Suprapubic skin (tissue), 4 donors: ENCODE results near the gene LGI4. TPM values are rescaled to one million over a fixed set of nuclear protein-coding genes. Genes with fewer than 3 reads are reported as not detected.

ENCODE experiments used
- DNase-seq, 2 donors: peaks; one replicate each; pipeline ENCODE4 v3.0.0-alpha.2; 2019; ENCODE audit warnings: low spot score in 2 of 2
- H3K27ac ChIP-seq: fragments of 200-600 bp; sonication (generic); one replicate; pipeline ENCODE4 v1.5.1; 2019
- H3K27me3 ChIP-seq: fragments of 200-600 bp; sonication (generic); one replicate; pipeline ENCODE4 v1.5.1; 2019
- H3K36me3 ChIP-seq: fragments of 200-600 bp; sonication (generic); one replicate; pipeline ENCODE4 v1.5.1; 2019
- H3K4me1 ChIP-seq: fragments of 200-600 bp; sonication (generic); one replicate; pipeline ENCODE4 v1.5.1; 2019
- H3K4me3 ChIP-seq: fragments of 200-600 bp; sonication (generic); one replicate; pipeline ENCODE4 v1.5.1; 2019; ENCODE audit warnings: mild to moderate bottlenecking
- H3K9me3 ChIP-seq: fragments of 200-600 bp; sonication (generic); one replicate; pipeline ENCODE4 v1.5.1; 2019
- CTCF ChIP-seq, 2 donors: fragments of 200-600 bp in 1 of 2; fragments of 450-650 bp in 1 of 2; sonication (generic) in 1 of 2; IDR thresholded peaks; one replicate each; pipeline ENCODE4 v1.5.1; 2016 to 2019; ENCODE audit warnings: antibody characterized with exemption in 2 of 2, mild to moderate bottlenecking in 1 of 2, moderate library complexity in 1 of 2
- EP300 ChIP-seq: sonication (generic); formaldehyde crosslinking; IDR thresholded peaks from one replicate; pipeline ENCODE4 v1.6.1; 2017; ENCODE audit warnings: antibody characterized with exemption
- POLR2A ChIP-seq, 2 donors: fragments of 450-650 bp; IDR thresholded peaks; one replicate each; pipeline ENCODE4 v1.6.1; 2017; ENCODE audit warnings: antibody characterized with exemption in 2 of 2, mild to moderate bottlenecking in 2 of 2, moderate library complexity in 2 of 2
- POLR2AphosphoS5 ChIP-seq, 3 donors: sonication (generic); formaldehyde crosslinking; IDR thresholded peaks; one replicate each; pipeline ENCODE4 v1.6.1; 2017; ENCODE audit warnings: antibody characterized with exemption in 3 of 3
- WGBS: methylation state at CpG from one replicate; pipeline ENCODE4 v1.1.5; 2018; 5-methylcytosine and 5-hydroxymethylcytosine counted together
- total RNA-seq, 4 donors: library from RNA; depleted of rRNA; stranded (reverse); fragments of >200 nt; gene quantifications; one replicate each; pipeline ENCODE4 v1.1.0, GENCODE V29; 2016

Gene LGI4
- total RNA-seq, 4 donors from 2014 or later: 4.3 to 11.8 (median 7.8) TPM

- Histone ChIP-seq H3K27ac (peak overlapping the region; percentile 70), H3K27me3 (no peaks in the 10 kb centered on the region), H3K4me1 (peaks cover 54% of the 10 kb centered on the region), H3K9me3 (no peaks in the 10 kb centered on the region), H3K4me3 (no peak overlapping the region), H3K36me3 (no peaks in the 10 kb centered on the region)
- 38% methylated on average over 21 of the region's 22 CpGs for WGBS
- no peak for DNase-seq
- no peak for TF ChIP-seq CTCF (IDR thresholded peaks at IDR 0.05)
- TF ChIP-seq EP300: no peak
- no peak for TF ChIP-seq POLR2A (IDR thresholded peaks at IDR 0.05)
- TF ChIP-seq POLR2AphosphoS5 (IDR thresholded peaks at IDR 0.05): no peak
These were observed 25.3 kb downstream of the LGI4 start for GRCh38 chr19:35109395-35110112.

GRCh38 chr19:35108730-35109129, 26.1 kb downstream of the LGI4 start:
- Histone ChIP-seq H3K9me3 (no peaks in the 10 kb centered on the region), H3K36me3 (no peaks in the 10 kb centered on the region), H3K27me3 (no peaks in the 10 kb centered on the region), H3K4me1 (peaks cover 45% of the 10 kb centered on the region), H3K27ac (peak overlapping the region; percentile 70), H3K4me3 (no peak overlapping the region)
- no peak for DNase-seq
- 80% methylated on average over 11 of the region's 11 CpGs for WGBS
- no peak for TF ChIP-seq POLR2AphosphoS5 (IDR thresholded peaks at IDR 0.05)
- no peak for TF ChIP-seq EP300
- no peak for TF ChIP-seq CTCF (IDR thresholded peaks at IDR 0.05)
- no peak for TF ChIP-seq POLR2A (IDR thresholded peaks at IDR 0.05)

- no peak for TF ChIP-seq CTCF (IDR thresholded peaks at IDR 0.05)
- TF ChIP-seq POLR2A (IDR thresholded peaks at IDR 0.05): no peak
- TF ChIP-seq POLR2AphosphoS5 (IDR thresholded peaks at IDR 0.05): no peak
- TF ChIP-seq EP300: no peak
- 5% methylated on average over 3 of the region's 5 CpGs for WGBS
- H3K36me3 ChIP-seq: no peaks in the 10 kb centered on the region
- no peaks in the 10 kb centered on the region for H3K9me3 ChIP-seq
- peaks cover 40% of the 10 kb centered on the region for H3K4me1 ChIP-seq
- DNase-seq: no peak
- peak overlapping the region; percentile 79 for H3K27ac ChIP-seq
- H3K27me3 ChIP-seq: no peaks in the 10 kb centered on the region
- H3K4me3 ChIP-seq: no peak overlapping the region
These were observed 27.3 kb downstream of the LGI4 start for GRCh38 chr19:35107545-35107944.

GRCh38 chr19:35106898-35107541, 27.8 kb downstream of the LGI4 start:
- 63% methylated on average over 1 of the region's 2 CpGs for WGBS
- no peaks in the 10 kb centered on the region for H3K27me3 ChIP-seq
- DNase-seq: no peak
- no peak overlapping the region for H3K4me3 ChIP-seq
- H3K9me3 ChIP-seq: no peaks in the 10 kb centered on the region
- peak overlapping the region; percentile 79 for H3K27ac ChIP-seq
- TF ChIP-seq POLR2A (IDR thresholded peaks at IDR 0.05) (no peak), CTCF (IDR thresholded peaks at IDR 0.05) (no peak), EP300 (no peak), POLR2AphosphoS5 (IDR thresholded peaks at IDR 0.05) (no peak)
- no peaks in the 10 kb centered on the region for H3K36me3 ChIP-seq
- peaks cover 40% of the 10 kb centered on the region for H3K4me1 ChIP-seq

GRCh38 chr19:35106291-35106583, 28.6 kb downstream of the LGI4 start:
- Histone ChIP-seq H3K27ac (peak overlapping the region; percentile 79), H3K9me3 (no peaks in the 10 kb centered on the region), H3K4me3 (no peak overlapping the region), H3K4me1 (peaks cover 35% of the 10 kb centered on the region), H3K36me3 (no peaks in the 10 kb centered on the region), H3K27me3 (no peaks in the 10 kb centered on the region)
- WGBS: 69% methylated on average over 7 of the region's 9 CpGs
- no peak for TF ChIP-seq EP300
- no peak for TF ChIP-seq CTCF (IDR thresholded peaks at IDR 0.05)
- no peak for TF ChIP-seq POLR2AphosphoS5 (IDR thresholded peaks at IDR 0.05)
- TF ChIP-seq POLR2A (IDR thresholded peaks at IDR 0.05): no peak
- DNase-seq: no peak
